C4-2B (cell line): ENCODE results near the gene ZNF765.
"Not testable (repeated sequence)": the region's sequence is repeated elsewhere in the genome, so short reads cannot be mapped to it uniquely, and the experiment has no call there.

Experiments used
- ZFX ChIP-seq: fragments of 450-650 bp; IDR thresholded peaks from 2 replicates; pipeline ENCODE4 v1.6.1; 2017
- TF ChIP-seq, protein P1 (sequence below): fragments of 450-650 bp; conservative IDR thresholded peaks from 2 replicates; pipeline ENCODE4 v1.5.1; 2017; ENCODE audit warnings: mild to moderate bottlenecking

DNA sequence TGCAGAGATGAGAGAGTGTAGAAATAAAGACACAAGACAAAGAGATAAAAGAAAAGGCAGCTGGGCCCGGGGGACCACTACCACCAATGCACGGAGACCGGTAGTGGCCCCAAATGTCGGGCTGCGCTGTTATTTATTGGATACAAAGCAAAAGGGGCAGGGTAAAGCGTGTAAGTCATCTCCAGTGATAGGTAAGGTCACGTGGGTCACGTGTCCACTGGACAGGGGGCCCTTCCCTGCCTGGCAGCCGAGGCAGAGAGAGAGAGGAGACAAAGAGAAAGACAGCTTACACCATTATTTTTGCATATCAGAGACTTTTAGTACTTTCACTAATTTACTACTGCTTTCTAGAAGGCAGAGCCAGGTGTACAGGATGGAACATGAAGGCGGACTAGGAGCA, 34.9 kb upstream of the ZNF765 start:
- TF ChIP-seq, protein P1, sequence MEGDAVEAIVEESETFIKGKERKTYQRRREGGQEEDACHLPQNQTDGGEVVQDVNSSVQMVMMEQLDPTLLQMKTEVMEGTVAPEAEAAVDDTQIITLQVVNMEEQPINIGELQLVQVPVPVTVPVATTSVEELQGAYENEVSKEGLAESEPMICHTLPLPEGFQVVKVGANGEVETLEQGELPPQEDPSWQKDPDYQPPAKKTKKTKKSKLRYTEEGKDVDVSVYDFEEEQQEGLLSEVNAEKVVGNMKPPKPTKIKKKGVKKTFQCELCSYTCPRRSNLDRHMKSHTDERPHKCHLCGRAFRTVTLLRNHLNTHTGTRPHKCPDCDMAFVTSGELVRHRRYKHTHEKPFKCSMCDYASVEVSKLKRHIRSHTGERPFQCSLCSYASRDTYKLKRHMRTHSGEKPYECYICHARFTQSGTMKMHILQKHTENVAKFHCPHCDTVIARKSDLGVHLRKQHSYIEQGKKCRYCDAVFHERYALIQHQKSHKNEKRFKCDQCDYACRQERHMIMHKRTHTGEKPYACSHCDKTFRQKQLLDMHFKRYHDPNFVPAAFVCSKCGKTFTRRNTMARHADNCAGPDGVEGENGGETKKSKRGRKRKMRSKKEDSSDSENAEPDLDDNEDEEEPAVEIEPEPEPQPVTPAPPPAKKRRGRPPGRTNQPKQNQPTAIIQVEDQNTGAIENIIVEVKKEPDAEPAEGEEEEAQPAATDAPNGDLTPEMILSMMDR = not testable (repeated sequence)
- not testable (repeated sequence) for TF ChIP-seq ZFX
